HG02885 (cell line): ENCODE measurements around the gene DLG1.

Experiments used
- ATAC-seq: cut with Tn5 transposase; IDR thresholded peaks from one replicate; pipeline ENCODE4 v1.9.1; 2021; ENCODE audit warnings: mild to moderate bottlenecking; ENCODE audit not compliant: unreplicated experiment, poor library complexity

The DLG1 gene

GRCh38 chr3:197007296-197007940, 291.0 kb downstream of the DLG1 start:
- no peak for ATAC-seq

DNA sequence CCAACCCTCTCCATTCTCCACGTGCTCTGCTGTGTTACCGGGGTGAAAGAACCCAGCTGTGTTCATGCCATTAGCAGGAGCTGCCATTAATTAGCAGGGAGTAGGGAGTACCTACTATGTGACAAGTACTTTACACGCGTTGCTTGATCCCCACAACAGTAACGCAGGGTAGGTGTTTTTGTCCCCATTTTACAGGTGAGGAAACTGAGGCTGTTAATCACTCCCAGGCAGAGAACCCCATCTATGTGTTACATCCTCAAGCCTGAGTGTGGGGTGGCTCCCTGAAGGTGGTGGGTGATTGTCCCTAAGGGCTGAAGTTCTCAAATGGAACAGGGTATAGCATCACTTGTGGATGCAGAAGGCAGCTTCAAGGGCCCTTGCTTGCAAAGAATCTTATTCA, 291.6 kb downstream of the DLG1 start:
- no peak for ATAC-seq

- ATAC-seq, result no peak
Measured at GRCh38 chr3:197006446-197006845, 292.0 kb downstream of the DLG1 start.

GRCh38 chr3:197003461-197004385, 294.7 kb downstream of the DLG1 start:
- peak; percentile 22 for ATAC-seq

DNA sequence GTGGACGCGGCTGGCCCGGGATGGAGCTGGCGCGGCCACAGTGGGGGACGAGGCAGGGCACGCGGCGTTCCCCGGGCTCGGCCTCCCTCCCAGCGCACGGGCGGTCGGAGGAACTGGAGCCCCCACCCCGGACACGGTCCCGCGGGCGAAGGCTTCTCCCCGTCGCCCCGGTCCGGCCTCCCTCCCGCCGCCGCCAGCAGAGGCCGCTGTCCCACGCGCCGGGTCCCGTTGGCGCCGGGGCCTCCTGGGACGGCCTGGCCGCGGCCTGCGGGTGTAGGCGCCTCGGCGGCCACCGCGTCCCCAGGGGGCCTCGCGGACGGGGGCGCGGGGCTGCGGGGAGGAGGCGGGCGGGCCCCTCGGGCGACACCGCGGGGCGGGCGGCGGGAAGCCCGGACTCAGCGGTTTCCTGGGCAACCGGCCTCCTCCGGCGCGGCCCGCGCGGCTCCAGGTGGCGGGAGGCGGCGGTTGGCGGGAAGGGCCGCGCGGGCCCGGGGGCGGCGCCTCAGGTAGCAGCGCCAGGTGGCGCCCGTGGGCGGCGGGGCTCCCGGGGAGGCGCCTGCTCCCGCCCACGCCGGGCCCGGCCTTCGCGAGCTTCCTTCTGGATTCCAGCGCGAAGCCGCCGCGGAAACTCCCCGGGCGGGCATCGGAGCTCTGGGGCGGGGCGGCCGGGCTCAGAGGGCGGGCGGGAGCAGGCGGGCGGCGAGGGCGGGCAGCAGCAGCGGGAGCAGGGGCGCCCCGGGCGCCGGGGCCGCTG, 295.5 kb downstream of the DLG1 start:
- ATAC-seq, result peak; percentile 76

- ATAC-seq, result peak; percentile 18
Measured at GRCh38 chr3:197001972-197002700, 296.3 kb downstream of the DLG1 start.

DNA sequence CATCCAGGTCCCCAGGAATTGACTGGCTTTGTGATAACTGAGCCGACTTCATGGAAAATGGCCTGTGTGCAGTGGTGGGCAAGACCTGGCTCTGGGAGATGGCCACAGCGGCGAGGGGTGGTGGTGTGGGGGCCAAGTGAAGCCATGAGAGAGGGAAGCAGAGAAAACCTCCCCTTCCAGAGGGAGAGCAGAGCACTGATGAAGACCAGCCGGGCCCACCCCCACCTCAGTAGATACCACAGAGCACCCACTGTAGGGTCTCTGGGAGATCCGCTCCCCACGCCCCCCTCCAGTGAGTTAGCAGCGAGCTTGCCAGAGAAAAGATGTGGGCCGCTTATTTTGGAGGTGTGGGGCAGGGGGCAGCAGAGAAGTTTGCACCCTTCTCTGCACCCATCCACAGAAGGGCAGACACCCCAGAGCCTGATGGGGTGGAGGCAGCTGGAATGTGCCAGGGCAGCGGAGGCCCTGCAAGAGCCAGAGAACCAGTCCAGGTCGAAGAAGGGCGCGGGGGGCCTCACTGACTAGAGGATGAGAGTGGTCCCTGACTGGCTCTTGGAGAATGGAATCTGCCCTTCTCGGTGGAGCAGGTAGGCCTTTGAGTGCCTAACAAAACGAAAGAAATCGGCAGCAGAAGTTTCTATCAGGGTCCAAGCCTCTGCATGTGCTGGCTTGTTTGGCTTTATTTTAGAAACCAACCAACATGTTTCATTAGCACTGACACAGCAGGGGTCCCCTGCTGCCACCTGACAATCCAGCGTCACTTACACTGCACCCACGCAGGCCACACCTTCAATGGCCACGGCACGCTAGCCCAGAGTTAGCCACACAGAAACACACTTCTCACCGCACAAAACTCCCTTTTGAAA, 297.1 kb downstream of the DLG1 start:
- no peak for ATAC-seq

GRCh38 chr3:197000211-197000610, 298.2 kb downstream of the DLG1 start:
- ATAC-seq, result no peak

DNA sequence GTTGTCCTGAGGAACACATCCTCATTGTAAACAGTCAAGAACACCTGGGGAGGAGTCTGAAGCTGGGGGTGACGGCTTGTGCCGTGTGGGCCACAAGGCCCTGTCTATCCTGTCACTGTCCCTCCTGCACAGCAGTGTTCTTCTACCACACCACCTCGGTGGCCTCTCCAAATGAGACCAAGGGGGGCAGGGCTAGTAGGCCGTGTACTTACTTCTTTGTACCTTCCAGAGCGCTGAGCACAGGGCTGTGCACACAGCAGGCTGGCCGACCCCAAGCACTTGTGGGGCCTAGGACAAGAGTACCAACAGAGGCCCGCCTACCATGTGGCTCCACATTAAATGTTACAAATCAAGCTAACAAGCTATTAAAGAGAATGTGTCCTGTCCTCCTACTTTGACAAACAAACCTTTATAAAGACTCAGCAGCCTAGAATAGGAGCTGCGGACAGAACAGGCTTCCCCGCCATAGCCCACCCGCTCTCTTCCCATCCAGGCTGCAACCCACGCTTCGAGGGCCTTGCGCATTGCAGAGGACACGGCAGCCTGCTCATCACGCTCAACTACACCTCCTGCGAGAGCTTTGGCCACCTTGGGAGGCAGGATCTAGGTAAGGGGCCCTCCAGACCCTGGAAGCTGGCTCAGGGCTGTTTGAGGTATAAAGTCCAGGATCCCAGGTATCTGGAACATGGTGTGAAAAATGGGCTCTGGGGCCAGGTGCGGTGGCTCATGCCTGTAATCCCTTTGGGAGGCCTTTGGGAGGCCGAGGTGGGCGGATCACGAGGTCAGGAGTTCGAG, 299.2 kb downstream of the DLG1 start:
- ATAC-seq, result no peak

DNA sequence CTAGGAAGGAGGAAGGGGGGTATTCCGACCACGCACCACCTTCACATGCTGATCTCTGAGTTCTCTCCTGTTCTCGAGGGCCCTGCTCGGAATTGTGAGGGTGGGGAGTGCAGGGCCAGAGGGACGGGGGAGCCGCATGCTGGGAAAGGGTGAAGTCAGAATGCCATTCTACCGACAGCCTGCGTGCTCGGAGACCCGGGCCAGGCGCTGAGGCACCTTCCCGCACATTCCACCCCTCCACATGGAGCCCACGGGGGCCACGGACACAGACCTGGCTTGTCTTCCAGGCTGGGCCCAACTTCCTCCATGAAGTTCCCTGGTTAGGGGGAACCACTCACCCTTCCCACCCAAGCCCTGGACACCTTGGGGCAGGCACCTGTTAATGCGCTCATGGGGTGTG, 301.1 kb downstream of the DLG1 start:
- no peak for ATAC-seq

GRCh38 chr3:196996454-196997265, 301.8 kb downstream of the DLG1 start:
- no peak for ATAC-seq

- ATAC-seq, result no peak
Measured at GRCh38 chr3:196995646-196996355, 302.6 kb downstream of the DLG1 start.

- ATAC-seq, result no peak
Measured at GRCh38 chr3:196995027-196995426, 303.4 kb downstream of the DLG1 start.

- no peak for ATAC-seq
Measured at GRCh38 chr3:196994056-196994455, 304.4 kb downstream of the DLG1 start.
